ENCODE data around the gene E2F3.

GRCh38 chr6:20533746-20534294 lies 132.1 kb downstream of the E2F3 start:
- TF ChIP-seq CTCF (IDR thresholded peaks at IDR 0.05) (no peak), POLR2A (IDR thresholded peaks at IDR 0.05) (no peak)
